Measurements from ENCODE around the gene WRNIP1.

- no peak for TF ChIP-seq POLR2A (IDR thresholded peaks at IDR 0.05)
- TF ChIP-seq CTCF (IDR thresholded peaks at IDR 0.05): no peak
These were observed 54.8 kb downstream of the WRNIP1 start for GRCh38 chr6:2819978-2820377.
